ENCODE data around the gene MAST4. TPM values are rescaled to one million over a fixed set of nuclear protein-coding genes. Genes with fewer than 3 reads are reported as not detected.

MAST4 gene
- total and polyA plus RNA-seq, 2 of the 4 experiments (the other 2 are of a cell fraction), result 4.8 to 6.8 TPM

GRCh38 chr5:67142816-67143215, 546.6 kb downstream of the MAST4 start:
- no peak for TF ChIP-seq USF2 (IDR thresholded peaks at IDR 0.05; ENCODE audit: low read depth, low read length)
- TF ChIP-seq BHLHE40 (IDR thresholded peaks at IDR 0.05; ENCODE audit: low read depth, low read length), result no peak
- TF ChIP-seq ELK1 (IDR thresholded peaks at IDR 0.05; ENCODE audit: borderline replicate concordance, low read depth, low read length), result no peak
- TF ChIP-seq RFX5 (IDR thresholded peaks at IDR 0.05; ENCODE audit: low read depth, low read length), result no peak
- no peak for TF ChIP-seq CHD1 (IDR thresholded peaks at IDR 0.05; ENCODE audit: low read depth, low read length)
- TF ChIP-seq MAFK (IDR thresholded peaks at IDR 0.05; ENCODE audit: low read depth, low read length), result no peak
- no peak for TF ChIP-seq FOS (IDR thresholded peaks at IDR 0.05; ENCODE audit: low read depth, low read length)
- TF ChIP-seq RCOR1 (IDR thresholded peaks at IDR 0.05; ENCODE audit: insufficient replicate concordance, low read length), result no peak

More at GRCh38 chr5:67142816-67143215, 546.6 kb downstream of the MAST4 start:
- Histone ChIP-seq H3K56ac (ENCODE audit: extremely low read depth, insufficient read depth, low read length) (no peak overlapping the region), H4K91ac (ENCODE audit: insufficient read depth, low read depth, low read length) (no peak overlapping the region), H4K5ac (ENCODE audit: low read depth, low read length) (no peak overlapping the region), H3K4ac (ENCODE audit: low read depth, low read length) (no peak overlapping the region), H3K4me2 (ENCODE audit: low read depth, low read length) (no peak overlapping the region), H3K36me3 (ENCODE audit: control insufficient read depth, insufficient read depth, low read length) (peaks cover 16% of the 10 kb centered on the region), H3K9ac (ENCODE audit: low read depth, low read length) (no peak overlapping the region), H3K14ac (replicated peaks; ENCODE audit: low read depth, low read length) (no peak overlapping the region), H3K9me1 (ENCODE audit: insufficient read depth, low read length) (peaks cover 7% of the 10 kb centered on the region), H2BK20ac (ENCODE audit: low read depth, low read length) (no peak overlapping the region), H2AK9ac (replicated peaks; ENCODE audit: low read depth, low read length, poor library complexity) (no peak overlapping the region), H3K23ac (ENCODE audit: low read depth, low read length) (no peak overlapping the region), H2AFZ (replicated peaks; ENCODE audit: low read length, poor library complexity) (no peak overlapping the region), H3K4me3 (ENCODE audit: insufficient read depth, low read depth, low read length) (no peak overlapping the region), H3K4me1 (ENCODE audit: control insufficient read depth, insufficient read depth, low read length) (peaks cover under 1% of the 10 kb centered on the region; the same call in 1 of the 2 replicates), H3K79me1 (ENCODE audit: low read depth in 1 of 2, low read length in 2 of 2) (no peaks in the 10 kb centered on the region), H4K20me1 (ENCODE audit: insufficient read depth, low read length) (no peaks in the 10 kb centered on the region), H3K27ac (ENCODE audit: insufficient read depth, low read length) (no peak overlapping the region), H4K8ac (ENCODE audit: low read depth in 2 of 2, low read length in 2 of 2) (no peak overlapping the region), H3K27me3 (ENCODE audit: control insufficient read depth, insufficient read depth, low read length) (no peaks in the 10 kb centered on the region), H2BK120ac (ENCODE audit: low read depth, low read length) (no peak overlapping the region), H2BK5ac (ENCODE audit: low read depth, low read length, poor library complexity, severe bottlenecking) (no peak overlapping the region), H3K9me3 (ENCODE audit: control insufficient read depth, insufficient read depth, low read length) (no peaks in the 10 kb centered on the region), H3K18ac (ENCODE audit: low read depth, low read length) (no peak overlapping the region), H2AK5ac (ENCODE audit: low read depth, low read length) (no peak overlapping the region), H2BK15ac (ENCODE audit: low read depth, low read length) (no peak overlapping the region)
- no peak for DNase-seq
- dilution Hi-C loops (cut with HindIII; ENCODE audit: low sequenced_read_pairs, unreplicated experiment) (no loop called here), in situ Hi-C loops (cut with MboI; ENCODE audit: low sequenced_read_pairs) (no loop called here), intact Hi-C loops (cut with micrococcal nuclease) (no loop called here)
- ChIA-PET POLR2A (ENCODE audit: unreplicated experiment) (no interaction called here), CTCF (no interaction called here)
- ATAC-seq (ENCODE audit: low read depth), result no peak
- WGBS, 2 experiments (ENCODE audit: extremely low coverage in 2 of 2, insufficient read length in 1 of 2), result 43% methylated on average over 1 of the region's 8 CpGs; no CpG with 5 or more reads in 1 of the 2 experiments
- no TSS peak for BruUV-seq (replicated peaks)

All from IMR-90 (cell line).